ENCODE data around the gene ADGRL1. TPM values are rescaled to one million over a fixed set of nuclear protein-coding genes. Genes with fewer than 3 reads are reported as not detected.
A peak's percentile ranks its signal among the peaks of the same experiment; 100 is the strongest.

Gene ADGRL1
- total RNA-seq, 2 experiments from 2014 or later = 20.8 to 23.5 TPM

- ChIA-PET CTCF (interaction anchor here (0.7 to 2.5 kb wide), 14 partner anchors 12 to 414 kb away, joined by 3 to 9 read pairs (median 4); partner anchors contain the start of gene C19orf53), POLR2A (interaction anchor here (1.0 kb wide), 1 partner anchor 21 kb away, joined by 4 read pairs; the partner anchor contains the start of gene ASF1B)
- ATAC-seq = no peak
These were observed 90.2 kb downstream of the ADGRL1 start for GRCh38 chr19:14115756-14116155.

GRCh38 chr19:14114854-14115253 is 91.1 kb downstream of the ADGRL1 start:
- ChIA-PET CTCF (interaction anchor here (0.5 to 2.5 kb wide), 20 partner anchors 9 to 1205 kb away, joined by 3 to 8 read pairs (median 3); partner anchors contain the start of gene ASF1B), POLR2A (interaction anchor here (1.0 kb wide), 1 partner anchor 22 kb away, joined by 4 read pairs; the partner anchor contains the start of gene ASF1B)
- Mint-ChIP-seq H3K9me3 (ENCODE audit: low read depth) (no peaks in the 10 kb centered on the region), H3K4me3 (no peak overlapping the region), H3K27me3 (no peaks in the 10 kb centered on the region), H3K27ac (no peak overlapping the region), H3K4me1 (peaks cover 53% of the 10 kb centered on the region), H3K36me3 (ENCODE audit: low read depth) (no peaks in the 10 kb centered on the region)
- intact Hi-C loops (cut with DNase I, micrococcal nuclease) = loop anchor here (1.0 to 2.0 kb wide), 2 partner anchors 42 to 235 kb away; partner anchors contain the start of gene MISP3 (in 1 of the 2)
- peak; percentile 78 for DNase-seq
- no peak for ATAC-seq

More at GRCh38 chr19:14115756-14116155, 90.2 kb downstream of the ADGRL1 start:
- H3K27me3 Mint-ChIP-seq = no peaks in the 10 kb centered on the region
- peak overlapping the region; percentile 75 for H3K4me3 Mint-ChIP-seq
- H3K36me3 Mint-ChIP-seq (ENCODE audit: low read depth) = no peaks in the 10 kb centered on the region
- H3K9me3 Mint-ChIP-seq (ENCODE audit: low read depth) = no peaks in the 10 kb centered on the region
- peaks cover 53% of the 10 kb centered on the region for H3K4me1 Mint-ChIP-seq
- H3K27ac Mint-ChIP-seq = no peak overlapping the region
- intact Hi-C loops (cut with DNase I, micrococcal nuclease) = loop anchor here in 1 of 2 experiments (2.0 kb wide), 2 partner anchors 25 to 43 kb away; partner anchors contain the start of genes MISP3 and SAMD1
- DNase-seq = no peak

- CTCF ChIA-PET = interaction anchor here (0.5 to 2.5 kb wide), 15 partner anchors 9 to 1205 kb away, joined by 3 to 8 read pairs (median 3); partner anchors contain the start of gene ASF1B
- no peak overlapping the region for H3K4me3 Mint-ChIP-seq
- ATAC-seq = no peak
- H3K27me3 Mint-ChIP-seq = no peaks in the 10 kb centered on the region
- H3K36me3 Mint-ChIP-seq (ENCODE audit: low read depth) = no peaks in the 10 kb centered on the region
- intact Hi-C loops (cut with DNase I, micrococcal nuclease) = loop anchor here (1.0 to 2.0 kb wide), 2 partner anchors 42 to 234 kb away; partner anchors contain the start of gene MISP3 (in 1 of the 2)
- POLR2A ChIA-PET = no interaction called here
- H3K4me1 Mint-ChIP-seq = peaks cover 53% of the 10 kb centered on the region
- H3K9me3 Mint-ChIP-seq (ENCODE audit: low read depth) = no peaks in the 10 kb centered on the region
- H3K27ac Mint-ChIP-seq = no peak overlapping the region
- DNase-seq = no peak
These were observed 91.5 kb downstream of the ADGRL1 start for GRCh38 chr19:14114439-14114838.

- POLR2A ChIA-PET = no interaction called here
- H3K27me3 Mint-ChIP-seq = no peaks in the 10 kb centered on the region
- H3K4me3 Mint-ChIP-seq = peak overlapping the region; percentile 28
- CTCF ChIA-PET = interaction anchor here (0.5 to 2.5 kb wide), 10 partner anchors 8 to 1204 kb away, joined by 3 to 8 read pairs (median 4); partner anchors contain the start of gene ASF1B
- no peak overlapping the region for H3K27ac Mint-ChIP-seq
- H3K9me3 Mint-ChIP-seq (ENCODE audit: low read depth) = no peaks in the 10 kb centered on the region
- DNase-seq = peak; percentile 79
- peaks cover 50% of the 10 kb centered on the region for H3K4me1 Mint-ChIP-seq
- intact Hi-C loops (cut with DNase I, micrococcal nuclease) = loop anchor here (1.0 to 2.0 kb wide), 2 partner anchors 41 to 234 kb away; partner anchors contain the start of gene MISP3 (in 1 of the 2)
- no peak for ATAC-seq
- no peaks in the 10 kb centered on the region for H3K36me3 Mint-ChIP-seq (ENCODE audit: low read depth)
These were observed 92.1 kb downstream of the ADGRL1 start for GRCh38 chr19:14113762-14114414.

GRCh38 chr19:14112809-14113385 is 93.1 kb downstream of the ADGRL1 start:
- no peak overlapping the region for H3K4me3 Mint-ChIP-seq

GRCh38 chr19:14112051-14112808 is 93.7 kb downstream of the ADGRL1 start:
- Mint-ChIP-seq H3K4me1 (peaks cover 44% of the 10 kb centered on the region), H3K4me3 (no peak overlapping the region), H3K27me3 (no peaks in the 10 kb centered on the region), H3K9me3 (ENCODE audit: low read depth) (no peaks in the 10 kb centered on the region), H3K36me3 (ENCODE audit: low read depth) (no peaks in the 10 kb centered on the region), H3K27ac (no peak overlapping the region)
- DNase-seq (no peak), ATAC-seq (no peak)
- CTCF ChIA-PET = interaction anchor here (0.6 to 2.2 kb wide), 2 partner anchors 239 to 1472 kb away, joined by 3 to 5 read pairs; no protein-coding TSS in a partner anchor
- intact Hi-C loops (cut with DNase I, micrococcal nuclease) = no loop called here
- POLR2A ChIA-PET = no interaction called here

More at GRCh38 chr19:14112809-14113385, 93.1 kb downstream of the ADGRL1 start:
- DNase-seq (no peak), ATAC-seq (no peak)
- ChIA-PET CTCF (interaction anchor here (0.6 to 2.4 kb wide), 4 partner anchors 11 to 1473 kb away, joined by 3 to 8 read pairs (median 4); partner anchors contain the start of gene ASF1B), POLR2A (no interaction called here)
- intact Hi-C loops (cut with DNase I, micrococcal nuclease) = no loop called here
- Mint-ChIP-seq H3K27ac (no peak overlapping the region), H3K36me3 (ENCODE audit: low read depth) (no peaks in the 10 kb centered on the region), H3K9me3 (ENCODE audit: low read depth) (no peaks in the 10 kb centered on the region), H3K4me1 (peaks cover 44% of the 10 kb centered on the region), H3K27me3 (no peaks in the 10 kb centered on the region)

GRCh38 chr19:14111486-14111885 is 94.5 kb downstream of the ADGRL1 start:
- H3K4me3 Mint-ChIP-seq = no peak overlapping the region
- H3K27me3 Mint-ChIP-seq = no peaks in the 10 kb centered on the region
- ChIA-PET POLR2A (no interaction called here), CTCF (interaction anchor here (0.6 to 2.2 kb wide), 2 partner anchors 239 to 541 kb away, joined by 3 to 5 read pairs; no protein-coding TSS in a partner anchor)
- intact Hi-C loops (cut with DNase I, micrococcal nuclease) = no loop called here
- H3K27ac Mint-ChIP-seq = no peak overlapping the region
- peaks cover 41% of the 10 kb centered on the region for H3K4me1 Mint-ChIP-seq
- H3K36me3 Mint-ChIP-seq (ENCODE audit: low read depth) = no peaks in the 10 kb centered on the region
- no peaks in the 10 kb centered on the region for H3K9me3 Mint-ChIP-seq (ENCODE audit: low read depth)
- ATAC-seq (no peak), DNase-seq (no peak)

- ChIA-PET CTCF (interaction anchor here (0.6 to 2.2 kb wide), 3 partner anchors 26 to 540 kb away, joined by 3 to 5 read pairs (median 3); partner anchors contain the start of gene ASF1B), POLR2A (no interaction called here)
- H3K27ac Mint-ChIP-seq = no peak overlapping the region
- no peaks in the 10 kb centered on the region for H3K27me3 Mint-ChIP-seq
- H3K9me3 Mint-ChIP-seq (ENCODE audit: low read depth) = no peaks in the 10 kb centered on the region
- H3K4me1 Mint-ChIP-seq = peaks cover 33% of the 10 kb centered on the region
- DNase-seq (no peak), ATAC-seq (no peak)
- H3K4me3 Mint-ChIP-seq = no peak overlapping the region
- intact Hi-C loops (cut with DNase I, micrococcal nuclease) = no loop called here
- H3K36me3 Mint-ChIP-seq (ENCODE audit: low read depth) = peaks cover 4% of the 10 kb centered on the region
These were observed 95.3 kb downstream of the ADGRL1 start for GRCh38 chr19:14110650-14111049.

GRCh38 chr19:14107581-14108461 is 98.1 kb downstream of the ADGRL1 start:
- DNase-seq = no peak
- Mint-ChIP-seq H3K9me3 (ENCODE audit: low read depth) (no peaks in the 10 kb centered on the region), H3K27ac (no peak overlapping the region), H3K27me3 (no peaks in the 10 kb centered on the region), H3K4me1 (peaks cover 13% of the 10 kb centered on the region), H3K4me3 (no peak overlapping the region), H3K36me3 (ENCODE audit: low read depth) (peaks cover 6% of the 10 kb centered on the region)
- POLR2A ChIA-PET = no interaction called here
- CTCF ChIA-PET = interaction anchor here (0.6 to 1.8 kb wide), 3 partner anchors 14 to 366 kb away, joined by 3 to 4 read pairs (median 3); no protein-coding TSS in a partner anchor
- intact Hi-C loops (cut with DNase I, micrococcal nuclease) = no loop called here
- no peak for ATAC-seq

- Mint-ChIP-seq H3K27ac (no peak overlapping the region), H3K9me3 (ENCODE audit: low read depth) (no peaks in the 10 kb centered on the region), H3K4me3 (no peak overlapping the region), H3K36me3 (ENCODE audit: low read depth) (peaks cover 8% of the 10 kb centered on the region), H3K27me3 (no peaks in the 10 kb centered on the region), H3K4me1 (peaks cover 3% of the 10 kb centered on the region)
- ChIA-PET POLR2A (no interaction called here), CTCF (no interaction called here)
- DNase-seq (no peak), ATAC-seq (no peak)
- intact Hi-C loops (cut with DNase I, micrococcal nuclease) = no loop called here
These were observed 99.1 kb downstream of the ADGRL1 start for GRCh38 chr19:14106840-14107239.
